ENCODE data around the gene S100A16.
"Not testable (repeated sequence)": the region's sequence is repeated elsewhere in the genome, so short reads cannot be mapped to it uniquely, and the experiment has no call there.

S100A16 gene

GRCh38 chr1:153642161-153642560 is 29.2 kb upstream of the S100A16 start:
- Histone ChIP-seq H3K36me3 (ENCODE audit: insufficient read depth, low read length) (peaks cover 95% of the 10 kb centered on the region), H3K9ac (ENCODE audit: insufficient read length) (no peak overlapping the region), H3K9me3 (ENCODE audit: low read depth, low read length) (no peaks in the 10 kb centered on the region), H3K27ac (no peak overlapping the region), H3K4me3 (no peak overlapping the region)
- DNase-seq (ENCODE audit: low read depth, low spot score) = no peak
- TF ChIP-seq FOXP2 (optimal IDR thresholded peaks at IDR 0.05; ENCODE audit: control extremely low read depth, extremely low read length, insufficient read depth) (no peak), POLR2AphosphoS5 (IDR thresholded peaks at IDR 0.05; ENCODE audit: borderline replicate concordance, low read depth, low read length) (peak; percentile 19; the same call in 1 of the 2 replicates)

- Histone ChIP-seq H3K9me3 (ENCODE audit: low read depth, low read length) (no peaks in the 10 kb centered on the region), H3K9ac (ENCODE audit: insufficient read length) (no peak overlapping the region), H3K27ac (no peak overlapping the region), H3K36me3 (ENCODE audit: insufficient read depth, low read length) (peaks cover 100% of the 10 kb centered on the region), H3K4me3 (no peak overlapping the region)
- TF ChIP-seq POLR2AphosphoS5 (IDR thresholded peaks at IDR 0.05; ENCODE audit: borderline replicate concordance, low read depth, low read length) (no peak), FOXP2 (optimal IDR thresholded peaks at IDR 0.05; ENCODE audit: control extremely low read depth, extremely low read length, insufficient read depth) (no peak), EZH2 (IDR thresholded peaks at IDR 0.05) (no peak)
- DNase-seq (ENCODE audit: low read depth, low spot score) = no peak
These were observed 27.9 kb upstream of the S100A16 start for GRCh38 chr1:153640861-153641260.

GRCh38 chr1:153640213-153640612 is 27.3 kb upstream of the S100A16 start:
- H3K4me3 ChIP-seq; DNase-seq (ENCODE audit: low read depth, low spot score); H3K9ac ChIP-seq (ENCODE audit: insufficient read length); H3K9me3 ChIP-seq (ENCODE audit: low read depth, low read length); H3K27ac ChIP-seq: not testable (repeated sequence)
- H3K36me3 ChIP-seq (ENCODE audit: insufficient read depth, low read length) = peaks cover 100% of the 10 kb centered on the region

GRCh38 chr1:153639280-153639679 is 26.3 kb upstream of the S100A16 start:
- no peak for TF ChIP-seq EZH2 (IDR thresholded peaks at IDR 0.05)
- no peak for TF ChIP-seq POLR2AphosphoS5 (IDR thresholded peaks at IDR 0.05; ENCODE audit: borderline replicate concordance, low read depth, low read length)
- TF ChIP-seq FOXP2 (optimal IDR thresholded peaks at IDR 0.05; ENCODE audit: control extremely low read depth, extremely low read length, insufficient read depth) = no peak
- Histone ChIP-seq H3K9me3 (ENCODE audit: low read depth, low read length) (no peaks in the 10 kb centered on the region), H3K27ac (no peak overlapping the region), H3K36me3 (ENCODE audit: insufficient read depth, low read length) (peaks cover 90% of the 10 kb centered on the region), H3K4me3 (no peak overlapping the region), H3K9ac (ENCODE audit: insufficient read length) (no peak overlapping the region)
- no peak for DNase-seq (ENCODE audit: low read depth, low spot score)

- no peak overlapping the region for H3K27ac ChIP-seq
- H3K9ac ChIP-seq (ENCODE audit: insufficient read length) = no peak overlapping the region
- peak; percentile 1; the same call in 1 of the 2 replicates for TF ChIP-seq POLR2AphosphoS5 (IDR thresholded peaks at IDR 0.05; ENCODE audit: borderline replicate concordance, low read depth, low read length)
- TF ChIP-seq FOXP2 (optimal IDR thresholded peaks at IDR 0.05; ENCODE audit: control extremely low read depth, extremely low read length, insufficient read depth) = no peak
- DNase-seq (ENCODE audit: low read depth, low spot score) = no peak
- no peaks in the 10 kb centered on the region for H3K9me3 ChIP-seq (ENCODE audit: low read depth, low read length)
- no peak overlapping the region for H3K4me3 ChIP-seq
- H3K36me3 ChIP-seq (ENCODE audit: insufficient read depth, low read length) = peaks cover 80% of the 10 kb centered on the region
These were observed 25.3 kb upstream of the S100A16 start for GRCh38 chr1:153638261-153638660.

GRCh38 chr1:153636312-153636711 is 23.4 kb upstream of the S100A16 start:
- H3K4me3 ChIP-seq = no peak overlapping the region

GRCh38 chr1:153635872-153636271 is 22.9 kb upstream of the S100A16 start:
- no peaks in the 10 kb centered on the region for H3K9me3 ChIP-seq (ENCODE audit: low read depth, low read length)
- TF ChIP-seq FOXP2 (optimal IDR thresholded peaks at IDR 0.05; ENCODE audit: control extremely low read depth, extremely low read length, insufficient read depth) = no peak
- no peak for TF ChIP-seq EZH2 (IDR thresholded peaks at IDR 0.05)
- TF ChIP-seq POLR2AphosphoS5 (IDR thresholded peaks at IDR 0.05; ENCODE audit: borderline replicate concordance, low read depth, low read length) = no peak
- H3K4me3 ChIP-seq = peak overlapping the region; percentile 100
- H3K9ac ChIP-seq (ENCODE audit: insufficient read length) = no peak overlapping the region
- no peak for DNase-seq (ENCODE audit: low read depth, low spot score)
- H3K27ac ChIP-seq = peak overlapping the region; percentile 31; the same call in 1 of the 2 replicates
- H3K36me3 ChIP-seq (ENCODE audit: insufficient read depth, low read length) = peaks cover 56% of the 10 kb centered on the region

More at GRCh38 chr1:153636312-153636711, 23.4 kb upstream of the S100A16 start:
- TF ChIP-seq EZH2 (IDR thresholded peaks at IDR 0.05) (no peak), POLR2AphosphoS5 (IDR thresholded peaks at IDR 0.05; ENCODE audit: borderline replicate concordance, low read depth, low read length) (no peak), FOXP2 (optimal IDR thresholded peaks at IDR 0.05; ENCODE audit: control extremely low read depth, extremely low read length, insufficient read depth) (no peak)
- Histone ChIP-seq H3K36me3 (ENCODE audit: insufficient read depth, low read length) (peaks cover 61% of the 10 kb centered on the region), H3K27ac (peak overlapping the region; percentile 31; the same call in 1 of the 2 replicates), H3K9ac (ENCODE audit: insufficient read length) (no peak overlapping the region), H3K9me3 (ENCODE audit: low read depth, low read length) (no peaks in the 10 kb centered on the region)
- no peak for DNase-seq (ENCODE audit: low read depth, low spot score)

GRCh38 chr1:153633754-153634665 is 21.1 kb upstream of the S100A16 start, which contains the start of gene CHTOP:
CHTOP (plus strand) TSS chr1:153634066; CDS start chr1:153636589, 2,523 bp downstream.
- peak within 1 kb of the TSS; percentile 100 for H3K9ac ChIP-seq (ENCODE audit: insufficient read length)
- TF ChIP-seq POLR2AphosphoS5 (IDR thresholded peaks at IDR 0.05; ENCODE audit: borderline replicate concordance, low read depth, low read length) = peak; percentile 89
- TF ChIP-seq EZH2 (IDR thresholded peaks at IDR 0.05) = no peak
- H3K9me3 ChIP-seq (ENCODE audit: low read depth, low read length) = no peaks in the 10 kb centered on the region
- peaks cover 38% of the 10 kb centered on the region for H3K36me3 ChIP-seq (ENCODE audit: insufficient read depth, low read length)
- H3K27ac ChIP-seq = peak within 1 kb of the TSS; percentile 100
- peak within 1 kb of the TSS; percentile 100 for H3K4me3 ChIP-seq
- DNase-seq (ENCODE audit: low read depth, low spot score) = peak; percentile 94
